Measurements from ENCODE around the gene PDIA6. TPM values are rescaled to one million over a fixed set of nuclear protein-coding genes. Genes with fewer than 3 reads are reported as not detected.
"Not testable (repeated sequence)": the region's sequence is repeated elsewhere in the genome, so short reads cannot be mapped to it uniquely, and the experiment has no call there.

Gene PDIA6
- total RNA-seq, 1 donor from 2014 or later: 180 TPM

DNA sequence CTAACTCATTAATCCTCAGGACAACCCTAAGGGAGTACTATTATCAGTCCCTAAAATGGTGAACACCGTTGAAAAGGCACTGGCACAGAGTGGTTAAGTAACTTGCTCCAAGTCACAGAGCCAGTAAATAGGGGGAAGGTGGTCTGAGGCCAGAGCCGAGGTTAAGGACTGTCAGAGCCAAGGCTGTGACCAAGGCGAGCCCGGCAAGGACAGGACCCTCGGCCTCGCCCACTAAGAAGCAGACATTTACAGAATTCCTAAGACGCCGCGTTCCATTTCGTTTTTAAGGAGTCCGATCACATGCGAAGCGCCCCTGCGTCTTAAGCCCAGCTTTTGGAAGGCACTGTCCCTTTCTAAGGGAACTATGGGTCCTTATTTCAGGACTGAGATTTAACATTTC, 1.1 kb downstream of the PDIA6 start:
- intact Hi-C loops (cut with DNase I): no loop called here
- peak overlapping the region; percentile 89 for H3K27ac ChIP-seq
- no peaks in the 10 kb centered on the region for H3K27me3 ChIP-seq
- TF ChIP-seq, protein P1, sequence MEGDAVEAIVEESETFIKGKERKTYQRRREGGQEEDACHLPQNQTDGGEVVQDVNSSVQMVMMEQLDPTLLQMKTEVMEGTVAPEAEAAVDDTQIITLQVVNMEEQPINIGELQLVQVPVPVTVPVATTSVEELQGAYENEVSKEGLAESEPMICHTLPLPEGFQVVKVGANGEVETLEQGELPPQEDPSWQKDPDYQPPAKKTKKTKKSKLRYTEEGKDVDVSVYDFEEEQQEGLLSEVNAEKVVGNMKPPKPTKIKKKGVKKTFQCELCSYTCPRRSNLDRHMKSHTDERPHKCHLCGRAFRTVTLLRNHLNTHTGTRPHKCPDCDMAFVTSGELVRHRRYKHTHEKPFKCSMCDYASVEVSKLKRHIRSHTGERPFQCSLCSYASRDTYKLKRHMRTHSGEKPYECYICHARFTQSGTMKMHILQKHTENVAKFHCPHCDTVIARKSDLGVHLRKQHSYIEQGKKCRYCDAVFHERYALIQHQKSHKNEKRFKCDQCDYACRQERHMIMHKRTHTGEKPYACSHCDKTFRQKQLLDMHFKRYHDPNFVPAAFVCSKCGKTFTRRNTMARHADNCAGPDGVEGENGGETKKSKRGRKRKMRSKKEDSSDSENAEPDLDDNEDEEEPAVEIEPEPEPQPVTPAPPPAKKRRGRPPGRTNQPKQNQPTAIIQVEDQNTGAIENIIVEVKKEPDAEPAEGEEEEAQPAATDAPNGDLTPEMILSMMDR (IDR thresholded peaks at IDR 0.05): no peak
- peak overlapping the region; percentile 73 for H3K4me3 ChIP-seq
- H3K9me3 ChIP-seq: no peaks in the 10 kb centered on the region
- DNase-seq: no peak
- H3K4me1 ChIP-seq: peaks cover 36% of the 10 kb centered on the region
- no peaks in the 10 kb centered on the region for H3K36me3 ChIP-seq
- ATAC-seq: no peak

DNA sequence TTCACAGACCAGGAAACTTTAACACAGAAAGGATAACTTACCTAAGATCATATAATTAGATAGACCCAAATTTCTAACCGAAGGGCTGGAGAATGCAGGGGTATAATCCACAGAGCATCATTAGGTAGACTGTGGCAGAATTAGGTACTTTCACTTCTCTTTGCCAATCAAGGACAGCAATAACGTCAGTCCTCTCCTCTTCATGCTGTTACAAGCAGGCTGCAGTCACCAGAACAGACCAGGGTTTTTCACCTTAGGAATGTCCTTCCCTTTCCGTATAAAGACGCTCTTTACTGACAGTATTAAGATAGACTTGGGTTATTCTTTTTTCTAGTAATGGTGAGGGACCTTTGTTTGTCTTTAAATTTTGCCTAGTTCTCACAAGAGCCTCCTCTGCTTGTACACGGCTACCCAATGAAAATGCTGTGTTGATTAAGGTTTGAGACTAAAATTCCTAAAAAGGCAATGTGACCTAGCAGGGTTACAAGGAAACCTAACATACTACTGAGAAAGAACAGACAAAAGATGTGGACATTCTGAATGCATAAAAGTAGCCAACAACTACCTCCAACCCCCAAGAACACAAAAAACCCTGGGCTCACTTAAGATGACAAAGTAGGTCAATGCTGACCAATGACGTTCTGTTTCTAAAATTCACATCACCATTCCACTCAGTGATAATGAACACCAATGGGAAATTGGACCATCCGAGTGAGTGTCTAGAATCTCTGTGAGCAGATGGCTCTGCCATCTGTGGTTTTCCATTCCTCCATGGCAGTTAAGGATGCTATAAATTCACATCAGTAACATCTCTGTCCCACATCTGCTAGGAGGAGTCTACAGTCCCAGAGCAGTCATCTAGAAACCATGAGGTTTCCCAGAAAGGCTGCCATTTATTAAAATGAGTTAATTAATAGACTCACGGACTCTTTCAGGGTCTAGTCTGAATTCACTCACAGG, 2.1 kb downstream of the PDIA6 start:
- ATAC-seq (no peak), DNase-seq (no peak)
- Histone ChIP-seq H3K4me1 (peaks cover 36% of the 10 kb centered on the region), H3K27ac (no peak overlapping the region), H3K36me3 (no peaks in the 10 kb centered on the region), H3K4me3 (peak overlapping the region; percentile 73), H3K27me3 (no peaks in the 10 kb centered on the region), H3K9me3 (no peaks in the 10 kb centered on the region)
- TF ChIP-seq, protein P1 (IDR thresholded peaks at IDR 0.05): no peak
- intact Hi-C loops (cut with DNase I): no loop called here

DNA sequence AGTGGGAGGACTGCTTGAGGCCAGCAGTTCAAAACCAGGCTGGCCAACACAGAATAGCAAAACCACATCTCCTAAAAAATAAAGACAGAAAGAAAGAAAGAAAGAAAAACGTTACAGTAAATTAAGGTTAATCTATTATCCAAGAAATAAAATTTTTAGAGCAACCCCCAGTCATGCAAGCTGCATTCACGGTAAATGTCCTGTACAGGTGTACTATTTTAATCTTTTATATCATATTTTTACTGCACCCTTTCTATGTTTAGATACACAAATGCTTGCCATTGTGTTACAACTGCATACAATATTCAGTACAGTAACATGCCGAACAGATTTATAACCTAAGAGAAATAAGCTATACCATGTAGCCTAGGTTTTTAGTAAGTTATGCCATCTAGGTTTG, 6.0 kb downstream of the PDIA6 start:
- Histone ChIP-seq H3K4me1 (peaks cover 31% of the 10 kb centered on the region), H3K36me3 (peaks cover 9% of the 10 kb centered on the region), H3K4me3 (no peak overlapping the region), H3K27ac (no peak overlapping the region), H3K27me3 (no peaks in the 10 kb centered on the region), H3K9me3 (no peaks in the 10 kb centered on the region)
- no peak for DNase-seq
- TF ChIP-seq, protein P1 (IDR thresholded peaks at IDR 0.05): no peak
- ATAC-seq: no peak
- intact Hi-C loops (cut with DNase I): no loop called here

DNA sequence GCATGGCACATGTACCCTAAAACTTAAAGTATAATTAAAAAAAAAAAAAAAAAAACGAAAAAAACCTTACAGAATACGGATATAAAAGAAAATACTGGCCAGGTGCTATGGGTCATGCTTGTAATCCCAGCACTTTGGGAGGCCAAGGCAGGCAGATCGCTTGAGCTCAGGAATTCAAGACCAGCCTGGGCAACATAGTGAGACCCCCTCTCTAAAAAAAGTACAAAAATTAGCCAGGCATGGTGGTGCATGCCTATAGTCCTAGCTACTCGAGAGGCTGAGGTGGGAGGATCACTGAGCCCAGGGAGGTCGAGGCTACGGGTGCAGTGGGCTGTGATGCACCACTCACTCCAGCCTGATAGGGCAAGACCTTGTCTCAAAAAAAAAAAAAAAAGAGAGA, 6.6 kb downstream of the PDIA6 start:
- not testable (repeated sequence) for H3K4me3 ChIP-seq
- H3K4me1 ChIP-seq: peaks cover 26% of the 10 kb centered on the region

DNA sequence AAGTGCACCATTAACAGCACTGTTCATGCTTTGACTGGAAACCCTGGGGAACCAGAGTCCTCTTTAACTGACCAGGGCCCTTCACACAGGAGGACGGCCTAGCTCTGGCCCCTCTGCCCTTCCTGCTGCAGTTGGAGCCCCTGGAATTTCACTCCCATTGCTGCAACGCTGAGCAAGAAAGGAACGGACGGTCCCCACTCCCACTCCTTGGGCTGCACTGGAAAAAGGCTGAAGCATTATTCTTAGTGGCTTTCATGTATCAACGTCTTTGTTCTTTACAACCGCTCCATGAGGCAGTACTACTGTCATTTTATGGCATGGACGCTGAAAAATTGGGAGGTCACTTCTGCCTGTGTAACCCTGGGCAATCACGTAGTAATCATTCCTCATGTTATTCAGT, 9.9 kb downstream of the PDIA6 start:
- H3K4me3 ChIP-seq: no peak overlapping the region
- no peak overlapping the region for H3K27ac ChIP-seq
- peaks cover 2% of the 10 kb centered on the region for H3K4me1 ChIP-seq
- no peaks in the 10 kb centered on the region for H3K27me3 ChIP-seq
- no peak for ATAC-seq
- intact Hi-C loops (cut with DNase I): no loop called here
- no peaks in the 10 kb centered on the region for H3K9me3 ChIP-seq
- H3K36me3 ChIP-seq: peaks cover 43% of the 10 kb centered on the region
- TF ChIP-seq, protein P1 (IDR thresholded peaks at IDR 0.05): no peak
- DNase-seq: no peak

More for the DNA sequence above, 6.6 kb downstream of the PDIA6 start:
- DNase-seq; intact Hi-C loops (cut with DNase I); H3K9me3 ChIP-seq; H3K27me3 ChIP-seq; H3K27ac ChIP-seq; ATAC-seq: not testable (repeated sequence)
- H3K36me3 ChIP-seq: peaks cover 15% of the 10 kb centered on the region

DNA sequence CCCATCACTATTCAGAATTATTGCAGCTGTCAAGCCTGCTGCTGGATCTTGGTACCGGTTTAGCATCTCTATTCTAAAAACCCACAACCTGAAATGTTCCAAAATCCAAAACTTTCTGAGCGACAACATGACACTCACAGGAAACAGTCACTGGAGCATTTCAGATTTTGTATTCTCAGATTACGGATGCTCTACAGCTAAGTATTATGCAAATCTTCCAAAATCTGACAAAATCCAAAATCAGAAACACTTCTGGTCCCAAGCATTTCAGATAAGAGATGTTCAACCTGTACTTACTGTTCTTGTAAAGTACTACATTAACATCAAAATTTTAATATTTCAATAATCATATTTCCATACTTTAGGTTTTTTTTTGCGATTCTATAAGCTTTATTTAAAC, 12.4 kb downstream of the PDIA6 start:
- DNase-seq: no peak
- H3K9me3 ChIP-seq: no peaks in the 10 kb centered on the region
- H3K36me3 ChIP-seq: peaks cover 66% of the 10 kb centered on the region
- intact Hi-C loops (cut with DNase I): no loop called here
- no peak overlapping the region for H3K27ac ChIP-seq
- ATAC-seq: no peak
- no peak overlapping the region for H3K4me3 ChIP-seq
- H3K27me3 ChIP-seq: no peaks in the 10 kb centered on the region
- TF ChIP-seq, protein P1 (IDR thresholded peaks at IDR 0.05): no peak
- H3K4me1 ChIP-seq: no peaks in the 10 kb centered on the region

Measured in upper lobe of right lung (tissue), 1 donor.